ENCODE measurements around the gene EVC2.
"Not testable (repeated sequence)": the region's sequence is repeated elsewhere in the genome, so short reads cannot be mapped to it uniquely, and the experiment has no call there.

EVC2 gene

GRCh38 chr4:5746250-5746649 lies 37.9 kb upstream of the EVC2 start:
- no peak for DNase-seq

GRCh38 chr4:5742968-5743367 lies 34.6 kb upstream of the EVC2 start:
- DNase-seq: no peak

GRCh38 chr4:5742388-5742787 lies 34.0 kb upstream of the EVC2 start:
- DNase-seq: no peak

- DNase-seq: no peak
Observed at GRCh38 chr4:5738061-5738460, 29.7 kb upstream of the EVC2 start.

GRCh38 chr4:5735463-5735862 lies 27.1 kb upstream of the EVC2 start:
- DNase-seq: no peak

- no peak for DNase-seq
Observed at GRCh38 chr4:5734853-5735252, 26.5 kb upstream of the EVC2 start.

- DNase-seq: no peak
Observed at GRCh38 chr4:5732158-5732557, 23.8 kb upstream of the EVC2 start.

GRCh38 chr4:5730993-5731990 lies 22.9 kb upstream of the EVC2 start:
- DNase-seq: no peak

- DNase-seq: no peak
Observed at GRCh38 chr4:5730436-5730835, 22.1 kb upstream of the EVC2 start.

GRCh38 chr4:5728412-5728811 lies 20.1 kb upstream of the EVC2 start:
- DNase-seq: not testable (repeated sequence)

GRCh38 chr4:5724377-5724776 lies 16.0 kb upstream of the EVC2 start:
- no peak for DNase-seq

- no peak for DNase-seq
Observed at GRCh38 chr4:5722328-5722727, 14.0 kb upstream of the EVC2 start.

- DNase-seq: no peak
Observed at GRCh38 chr4:5721923-5722322, 13.6 kb upstream of the EVC2 start.

- DNase-seq: no peak
Observed at GRCh38 chr4:5720980-5721379, 12.6 kb upstream of the EVC2 start.

- DNase-seq: no peak
Observed at GRCh38 chr4:5720157-5720850, 11.9 kb upstream of the EVC2 start.

GRCh38 chr4:5719350-5720055 lies 11.1 kb upstream of the EVC2 start:
- DNase-seq: peak; percentile 13

- DNase-seq: no peak
Observed at GRCh38 chr4:5718411-5718810, 10.1 kb upstream of the EVC2 start.

- DNase-seq: no peak
Observed at GRCh38 chr4:5717449-5718158, 9.2 kb upstream of the EVC2 start.

GRCh38 chr4:5716391-5716790 lies 8.0 kb upstream of the EVC2 start:
- no peak for DNase-seq

GRCh38 chr4:5715357-5715756 lies 7.0 kb upstream of the EVC2 start:
- no peak for DNase-seq

- no peak for DNase-seq
Observed at GRCh38 chr4:5713861-5714260, 5.5 kb upstream of the EVC2 start.

- DNase-seq: no peak
Observed at GRCh38 chr4:5712931-5713330, 4.6 kb upstream of the EVC2 start.

GRCh38 chr4:5712517-5712916 lies 4.2 kb upstream of the EVC2 start:
- DNase-seq: peak; percentile 81
